HG03378 (cell line): Measurements from ENCODE around the gene PDRG1.

Experiments
- ATAC-seq: cut with Tn5 transposase; IDR thresholded peaks from one replicate; pipeline ENCODE4 v1.9.1; 2021; ENCODE audit warnings: mild to moderate bottlenecking, moderate library complexity; ENCODE audit not compliant: unreplicated experiment

The PDRG1 gene

GRCh38 chr20:31967830-31968249, 16.0 kb upstream of the PDRG1 start, which contains the start of gene XKR7:
Gene XKR7 (plus strand): TSS chr20:31968151. CDS start chr20:31968176, 25 bp downstream.
- ATAC-seq: no peak

GRCh38 chr20:31966991-31967655, 15.3 kb upstream of the PDRG1 start:
- no peak for ATAC-seq

- no peak for ATAC-seq
Measured at GRCh38 chr20:31963889-31964288, 12.0 kb upstream of the PDRG1 start.

- no peak for ATAC-seq
Measured at GRCh38 chr20:31962761-31963160, 10.9 kb upstream of the PDRG1 start.

- ATAC-seq: no peak
Measured at GRCh38 chr20:31956556-31957526, 5.0 kb upstream of the PDRG1 start.

GRCh38 chr20:31954500-31954899, 2.7 kb upstream of the PDRG1 start:
- no peak for ATAC-seq

GRCh38 chr20:31953556-31954148, 1.8 kb upstream of the PDRG1 start:
- ATAC-seq: no peak

- ATAC-seq: no peak
Measured at GRCh38 chr20:31951203-31951529, 680 bp downstream of the PDRG1 start.

GRCh38 chr20:31949877-31950646, 1.8 kb downstream of the PDRG1 start:
- no peak for ATAC-seq

GRCh38 chr20:31948008-31948407, 3.8 kb downstream of the PDRG1 start:
- no peak for ATAC-seq

GRCh38 chr20:31945785-31946184, 6.1 kb downstream of the PDRG1 start:
- no peak for ATAC-seq

- ATAC-seq: no peak
Measured at GRCh38 chr20:31945319-31945718, 6.5 kb downstream of the PDRG1 start.

GRCh38 chr20:31943052-31943471, 8.8 kb downstream of the PDRG1 start:
- no peak for ATAC-seq

GRCh38 chr20:31939661-31940060, 12.2 kb downstream of the PDRG1 start:
- ATAC-seq: no peak

- ATAC-seq: no peak
Measured at GRCh38 chr20:31937820-31938219, 14.0 kb downstream of the PDRG1 start.

- ATAC-seq: no peak
Measured at GRCh38 chr20:31936420-31936819, 15.4 kb downstream of the PDRG1 start.

GRCh38 chr20:31934968-31935764, 16.7 kb downstream of the PDRG1 start:
- ATAC-seq: no peak

- ATAC-seq: no peak
Measured at GRCh38 chr20:31934491-31934890, 17.4 kb downstream of the PDRG1 start.

- no peak for ATAC-seq
Measured at GRCh38 chr20:31933698-31934097, 18.1 kb downstream of the PDRG1 start.

- no peak for ATAC-seq
Measured at GRCh38 chr20:31930779-31931178, 21.1 kb downstream of the PDRG1 start.
